Activated T-cell treated with anti-CD3 and anti-CD28 coated beads for 48 hours (primary cell): ENCODE data around the gene AUTS2.

Experiments
- DNase-seq: peaks from one replicate; pipeline ENCODE4 v3.0.0-alpha.2; 2020; ENCODE audit warnings: low read depth

AUTS2 gene

DNA sequence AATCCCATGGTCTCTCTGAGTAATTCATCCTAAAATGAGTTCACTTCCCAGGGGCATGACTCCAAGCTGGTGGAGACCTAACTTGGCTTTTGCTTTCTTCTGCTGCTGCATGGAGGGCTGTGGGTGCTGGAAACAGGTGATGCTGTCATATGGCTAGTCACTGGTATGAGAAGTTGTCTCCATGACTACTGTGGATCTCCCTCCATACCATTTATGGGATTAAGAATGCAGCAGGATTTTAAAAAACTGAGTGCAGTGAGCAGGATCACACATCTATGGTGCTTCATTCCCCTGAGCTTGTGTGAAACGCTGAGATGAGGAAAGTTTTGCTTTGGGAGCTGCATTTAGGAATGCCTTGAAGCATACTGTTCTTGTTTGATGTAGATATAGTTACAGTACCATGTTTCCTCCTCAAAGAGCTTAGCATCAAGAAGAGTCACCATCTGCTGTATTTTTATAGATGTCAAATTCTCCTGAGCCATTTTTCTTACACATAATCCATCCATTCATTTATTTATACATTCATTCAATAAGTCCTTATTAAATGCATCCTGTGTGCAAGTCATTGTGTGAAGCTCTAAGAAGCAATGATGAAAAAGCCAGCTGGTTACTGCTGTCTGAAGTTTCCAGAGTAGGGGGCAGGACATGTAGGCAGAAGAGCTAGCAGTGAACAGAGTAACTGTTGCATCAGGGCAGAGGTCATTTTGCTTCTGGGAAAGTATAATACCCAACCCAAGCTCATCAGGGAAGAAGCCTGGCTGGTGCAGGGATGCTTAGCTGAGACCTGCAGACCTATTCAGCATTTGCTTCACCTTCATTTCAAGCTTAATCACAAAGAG, 534.8 kb downstream of the AUTS2 start:
- DNase-seq, result no peak

DNA sequence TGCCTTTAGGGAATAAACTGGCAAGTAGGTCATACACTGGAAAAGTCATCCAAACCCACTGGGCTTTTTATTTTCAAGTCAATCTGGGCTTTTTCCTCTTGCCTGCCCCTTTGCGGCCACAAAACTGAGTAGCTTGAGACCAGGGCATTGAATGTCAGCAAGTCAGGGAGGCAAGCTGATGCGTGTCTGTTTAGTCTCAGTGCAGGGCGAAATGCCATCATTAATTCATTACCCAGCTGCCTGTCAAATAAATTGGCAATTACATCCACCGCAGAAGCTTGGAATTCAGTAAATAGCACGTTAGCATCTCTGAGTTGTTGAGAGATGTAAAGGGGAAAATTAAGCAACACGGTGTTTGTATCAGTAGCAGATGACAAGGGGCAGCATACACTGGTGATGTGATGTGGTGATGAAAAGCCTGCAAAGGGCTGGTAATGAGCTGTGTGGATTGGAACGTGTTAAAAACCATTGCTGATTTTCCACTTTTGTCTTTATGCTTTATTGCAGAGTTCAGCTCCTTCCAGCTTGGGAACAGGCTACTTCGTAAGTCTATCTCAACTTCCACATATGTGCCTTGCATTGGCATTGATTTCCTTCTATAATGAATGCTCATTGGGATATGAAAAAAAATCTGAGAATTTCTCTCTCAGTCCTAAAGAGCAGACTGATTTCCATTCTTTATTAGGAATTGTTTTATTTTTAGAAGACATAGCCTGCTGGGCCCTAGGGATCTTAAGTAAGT, 535.9 kb downstream of the AUTS2 start:
- no peak for DNase-seq

DNA sequence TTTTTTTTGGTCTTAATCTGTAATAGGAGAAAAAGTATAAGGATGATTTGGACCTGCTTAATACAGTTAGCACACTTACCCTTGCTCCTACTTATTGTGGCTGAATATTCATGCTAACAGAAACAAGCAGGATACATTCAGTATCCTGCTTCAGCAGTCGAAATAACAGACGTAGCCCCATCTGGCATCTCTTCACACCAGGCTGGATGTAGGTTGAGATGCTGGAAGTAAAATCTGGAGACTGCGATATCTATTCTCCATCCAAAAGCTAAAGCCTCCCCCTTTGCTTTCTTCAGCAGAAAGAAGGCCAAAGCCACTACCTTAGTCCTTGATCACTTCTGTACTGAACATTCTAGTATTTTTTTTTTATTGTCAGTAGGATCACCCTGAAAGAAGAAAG, 537.4 kb downstream of the AUTS2 start:
- DNase-seq, result no peak

DNA sequence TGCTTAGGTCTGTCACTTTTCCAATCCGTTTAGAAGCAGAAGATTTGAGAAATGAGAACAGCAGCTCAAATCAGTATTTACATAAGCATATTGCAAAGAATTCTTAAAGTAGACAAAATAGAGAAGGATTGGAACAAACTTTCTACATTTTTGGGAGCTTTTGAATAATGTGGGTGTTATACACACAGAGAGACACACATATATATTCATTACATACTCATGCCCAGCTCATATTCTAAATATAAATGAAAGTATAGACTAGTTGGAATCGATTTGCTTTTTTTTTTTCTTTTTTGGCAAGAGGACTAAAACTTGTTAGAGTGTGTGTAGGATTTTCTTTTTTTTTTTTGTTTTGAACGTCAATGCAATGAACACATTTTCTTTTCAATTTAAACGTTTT, 538.9 kb downstream of the AUTS2 start:
- DNase-seq, result no peak

DNA sequence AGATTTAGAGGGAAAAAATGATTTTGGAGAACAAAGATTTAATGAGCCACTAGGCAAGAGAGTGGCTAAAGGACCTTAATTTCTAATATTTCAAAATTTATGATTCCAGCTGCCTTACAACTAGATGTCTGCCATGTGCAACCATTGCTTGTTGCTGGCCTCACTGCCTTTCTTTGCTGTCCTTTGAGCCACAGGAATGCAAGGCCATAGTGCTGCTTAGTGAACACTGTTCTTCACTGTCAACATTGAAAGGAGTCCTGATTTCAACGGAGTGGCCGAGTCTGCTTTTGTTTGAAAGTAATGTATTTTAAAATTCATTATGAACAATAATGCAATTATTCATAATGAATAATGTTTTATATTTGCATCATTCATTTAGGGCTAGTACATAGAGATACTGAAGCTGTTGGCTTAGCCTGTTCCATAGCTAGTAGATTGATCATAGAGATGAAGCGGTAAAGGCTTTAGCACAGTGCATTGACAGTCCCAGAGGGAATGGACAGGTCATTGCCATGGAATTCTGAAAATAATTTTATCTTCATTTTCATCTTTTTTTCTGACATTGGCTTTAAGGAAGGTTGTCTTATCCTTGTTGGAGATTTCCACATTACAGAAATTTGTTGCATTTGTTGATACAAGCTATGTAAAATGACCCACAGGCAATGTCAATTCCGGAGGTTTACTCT, 544.1 kb downstream of the AUTS2 start:
- DNase-seq, result no peak

DNA sequence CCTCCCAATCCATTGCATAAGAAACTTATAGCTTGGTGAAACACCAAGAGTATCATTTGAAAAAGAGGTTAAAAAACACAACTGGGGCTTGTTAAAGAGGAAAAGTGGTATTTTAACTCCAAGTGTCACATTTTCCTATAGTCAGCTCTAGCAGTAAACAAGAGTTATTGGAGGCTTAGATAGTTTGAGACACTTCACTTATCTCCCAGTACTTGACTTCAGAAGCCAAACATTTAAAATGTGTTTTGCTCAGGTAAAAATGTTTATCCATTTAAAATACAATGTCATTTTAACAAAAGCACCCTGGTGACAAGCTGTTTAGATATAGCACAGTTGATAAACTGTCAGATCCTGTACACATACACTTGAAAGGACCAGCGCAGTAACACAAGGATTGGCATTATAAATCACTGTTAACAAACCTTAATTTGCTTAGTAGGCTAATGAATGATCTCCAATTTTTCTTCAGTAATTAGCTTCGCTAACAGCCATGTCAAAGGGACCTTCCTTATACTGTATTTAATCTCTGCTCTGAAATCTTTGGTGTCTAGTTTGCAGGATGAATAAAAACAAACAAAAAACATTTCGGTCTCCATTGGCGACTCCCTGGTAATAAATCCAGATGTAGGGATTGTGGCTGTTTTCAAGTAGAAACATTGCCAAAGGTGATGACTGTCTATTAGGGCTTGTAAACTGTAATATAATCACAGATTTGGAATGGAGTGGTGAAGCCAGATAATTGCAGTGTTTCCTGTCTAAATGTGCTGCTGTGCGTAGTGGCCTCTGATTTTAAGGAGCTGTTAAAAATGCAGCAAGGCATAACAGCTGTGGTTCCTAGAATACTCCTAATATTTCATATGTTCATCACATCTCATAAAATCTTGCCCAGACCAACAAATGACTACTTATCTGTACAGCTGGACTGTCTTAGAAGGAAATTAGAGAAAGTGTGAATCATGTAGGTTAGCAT, 545.1 kb downstream of the AUTS2 start:
- DNase-seq, result no peak

DNA sequence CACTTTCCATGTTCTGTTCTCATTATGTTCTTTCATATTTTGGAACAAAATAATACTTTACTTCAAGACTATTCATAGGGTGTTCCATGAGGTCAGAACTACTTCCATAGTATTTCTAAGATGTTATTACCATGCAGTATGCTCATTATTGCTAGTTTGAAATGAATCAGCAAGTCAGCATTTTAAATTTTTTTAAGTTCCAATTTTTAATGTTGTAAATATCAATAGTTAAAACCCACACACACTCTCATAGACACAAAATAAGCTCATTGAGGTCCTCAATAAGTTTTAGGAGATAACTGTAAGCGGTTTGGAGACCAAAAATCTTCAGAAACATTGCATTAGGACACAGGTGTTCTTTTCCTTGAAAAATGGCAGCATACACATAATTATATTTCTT, 550.7 kb downstream of the AUTS2 start:
- no peak for DNase-seq

DNA sequence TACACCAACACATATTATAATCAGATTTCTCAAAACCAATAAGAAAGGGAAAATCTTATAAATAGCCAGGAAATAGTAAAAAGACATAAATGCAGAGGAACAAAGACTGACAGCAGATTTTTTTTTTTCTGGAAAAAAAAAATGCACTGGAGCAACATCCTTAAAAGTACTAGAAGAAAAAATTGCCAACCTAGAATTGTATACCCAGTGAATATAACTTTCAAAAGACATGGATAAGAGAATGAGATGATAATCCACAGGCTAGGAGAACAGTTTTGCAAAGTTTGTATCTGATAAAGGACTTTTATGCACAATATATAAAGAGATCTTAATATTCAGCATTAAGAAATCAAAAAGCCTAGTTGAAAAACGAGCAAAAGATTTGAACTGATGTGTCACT, 554.0 kb downstream of the AUTS2 start:
- DNase-seq, result no peak

DNA sequence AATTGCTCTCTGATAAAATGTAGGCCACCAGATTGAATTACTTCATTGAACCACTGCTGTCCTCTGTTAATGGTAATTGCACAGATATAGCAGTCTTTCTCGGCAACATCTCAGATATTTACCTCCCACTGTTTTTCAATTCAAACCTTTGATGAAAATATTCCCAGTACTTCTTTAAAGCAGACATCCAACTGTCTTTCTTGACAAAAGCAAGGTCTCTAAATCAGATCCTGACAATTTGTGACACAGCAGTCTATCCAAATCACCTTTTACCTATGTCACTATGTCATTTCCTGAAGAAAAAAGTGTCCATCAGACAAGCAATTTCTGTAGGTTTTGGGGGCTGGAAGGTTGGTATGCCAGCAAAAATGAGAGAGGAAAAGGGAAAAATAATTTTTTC, 555.7 kb downstream of the AUTS2 start:
- no peak for DNase-seq

DNA sequence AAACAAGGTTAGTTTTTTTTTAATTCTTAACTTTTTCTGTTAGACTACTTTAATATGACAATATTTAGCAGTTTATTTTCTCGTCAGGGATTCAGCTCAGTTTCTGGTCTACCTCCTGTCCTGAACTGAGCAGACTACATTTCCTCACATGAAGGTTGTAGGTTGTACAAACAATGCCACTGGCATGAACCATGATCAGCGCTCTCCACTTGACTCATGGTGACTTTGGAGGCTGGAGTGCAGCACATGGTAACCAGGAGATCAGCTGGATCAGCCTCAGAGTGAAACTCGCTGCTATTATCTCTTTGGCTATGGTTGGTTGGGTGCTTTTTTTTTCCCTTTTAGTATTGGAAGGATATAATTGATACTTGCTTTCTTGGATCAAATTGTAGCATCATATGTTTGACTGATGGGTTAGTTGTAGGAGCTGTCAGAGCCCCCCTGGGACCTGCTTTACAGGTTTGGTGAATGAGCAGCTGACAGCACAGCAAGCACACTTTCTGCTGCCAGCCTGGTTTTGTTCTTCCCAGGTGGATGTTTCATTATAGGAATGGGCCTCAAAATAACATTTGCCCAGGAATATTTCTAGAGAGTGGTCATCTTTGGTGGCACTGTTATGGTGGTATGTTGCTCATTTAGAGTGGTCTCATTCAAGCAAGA, 556.4 kb downstream of the AUTS2 start:
- DNase-seq, result no peak

DNA sequence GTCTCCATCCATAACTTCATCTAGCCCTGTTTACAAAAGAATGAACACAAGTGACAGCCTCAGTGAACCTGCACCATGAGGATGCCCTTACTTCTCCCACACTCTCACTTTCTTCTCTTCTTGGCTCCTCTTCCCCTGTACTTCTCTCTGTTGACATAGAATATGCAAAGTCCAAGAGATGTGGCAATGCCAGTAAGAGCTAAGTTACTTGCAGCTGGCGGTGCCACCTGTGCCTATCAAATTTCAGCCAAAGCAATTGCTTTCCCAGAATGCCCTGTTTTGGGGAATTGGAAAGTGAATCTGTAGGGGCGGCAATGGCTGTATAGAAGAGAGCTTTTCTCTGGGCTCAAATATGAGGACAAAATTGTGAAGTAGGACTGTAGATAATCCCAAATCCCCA, 557.8 kb downstream of the AUTS2 start:
- DNase-seq, result no peak

DNA sequence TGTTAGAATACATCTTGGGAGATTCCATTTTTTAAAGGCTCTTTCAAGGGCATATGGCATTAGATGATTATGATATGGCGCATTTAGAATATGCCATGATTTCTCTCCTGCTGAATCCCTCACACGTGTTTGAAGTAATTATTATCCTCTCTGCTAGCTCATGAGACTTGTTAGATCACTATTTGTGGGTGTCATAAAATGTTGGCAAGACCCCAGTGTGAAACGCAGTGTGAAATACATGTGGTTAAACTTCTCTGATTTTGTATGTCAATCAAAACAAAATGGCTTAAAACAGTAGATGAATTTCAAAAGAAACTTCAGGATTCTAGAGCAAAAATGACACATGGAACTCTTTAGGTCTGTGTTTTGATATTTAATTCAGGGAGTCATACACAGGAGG, 560.8 kb downstream of the AUTS2 start:
- no peak for DNase-seq

DNA sequence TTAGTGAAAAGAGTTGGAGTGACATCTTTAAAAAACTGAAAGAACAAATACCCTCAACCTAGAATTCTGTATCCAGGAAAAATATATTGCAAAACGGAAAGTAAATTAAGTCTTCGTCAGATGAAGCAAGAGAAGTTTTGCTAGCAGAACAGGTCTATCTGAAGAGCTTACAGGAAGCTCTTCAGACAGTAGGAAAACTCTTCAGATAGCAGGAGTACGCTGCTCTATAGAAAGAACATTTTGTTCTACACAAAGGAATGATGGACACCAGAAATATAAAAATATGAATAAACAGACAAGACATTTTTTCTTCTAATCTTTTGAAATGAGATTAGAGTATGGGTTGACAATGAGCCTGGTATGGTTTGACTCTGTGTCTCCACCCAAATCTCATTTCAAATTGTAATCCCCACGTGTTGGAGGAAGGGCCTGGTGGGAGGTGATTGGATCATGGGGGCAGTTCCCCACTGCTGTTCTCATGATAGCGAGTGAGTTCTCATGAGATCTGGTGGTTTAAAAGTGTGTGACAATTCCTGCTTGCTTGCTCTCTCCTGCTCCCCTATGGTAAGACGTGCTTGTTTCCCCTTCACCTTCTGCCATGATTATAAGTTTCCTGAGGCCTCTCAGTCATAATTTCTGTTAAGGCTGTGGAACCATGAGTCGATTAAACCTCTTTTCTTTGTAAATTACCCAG, 567.3 kb downstream of the AUTS2 start:
- no peak for DNase-seq

DNA sequence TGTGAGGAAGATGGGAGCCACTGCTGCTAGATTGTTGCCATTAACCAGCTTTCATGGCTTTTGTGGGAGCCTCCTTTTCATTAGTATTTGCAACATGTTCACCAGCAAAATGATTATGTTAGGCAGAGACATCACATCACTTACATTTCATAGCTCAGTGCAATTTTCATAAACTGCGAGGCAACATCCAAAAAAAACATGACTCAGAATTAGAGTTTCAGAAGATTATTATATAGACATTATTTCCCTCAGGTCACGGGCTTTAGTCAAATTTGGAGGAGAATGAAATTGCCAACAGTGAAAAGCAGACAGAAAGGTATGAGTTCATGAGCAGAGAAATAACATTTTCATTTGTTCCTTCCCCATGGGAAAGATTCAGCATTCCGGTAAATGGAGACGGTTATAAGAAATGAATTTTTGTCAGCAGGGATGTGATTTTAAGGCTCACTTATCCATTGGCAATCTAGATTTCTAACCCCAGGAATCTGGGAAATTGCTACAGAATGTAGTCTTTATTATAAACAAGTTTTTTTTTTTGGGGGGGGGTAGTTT, 573.2 kb downstream of the AUTS2 start:
- DNase-seq, result no peak

DNA sequence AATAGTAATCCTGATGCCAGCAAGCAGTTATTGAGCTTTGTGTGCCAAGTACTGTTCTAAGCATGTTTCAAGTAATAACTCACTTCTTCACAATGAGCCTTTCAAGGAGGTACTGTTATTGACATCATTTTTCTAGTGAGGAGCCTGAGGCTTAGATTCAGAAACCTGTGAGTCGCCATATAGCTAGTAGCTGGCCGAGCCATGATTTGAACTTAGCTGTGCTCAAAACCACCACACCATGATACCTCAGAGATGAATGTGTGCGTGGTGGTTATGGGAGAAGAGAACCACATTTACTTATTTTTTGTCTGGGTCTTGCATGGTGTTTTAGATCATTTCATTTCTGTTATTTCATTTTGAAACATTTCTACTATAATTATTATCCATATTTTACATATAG, 578.9 kb downstream of the AUTS2 start:
- DNase-seq, result no peak

DNA sequence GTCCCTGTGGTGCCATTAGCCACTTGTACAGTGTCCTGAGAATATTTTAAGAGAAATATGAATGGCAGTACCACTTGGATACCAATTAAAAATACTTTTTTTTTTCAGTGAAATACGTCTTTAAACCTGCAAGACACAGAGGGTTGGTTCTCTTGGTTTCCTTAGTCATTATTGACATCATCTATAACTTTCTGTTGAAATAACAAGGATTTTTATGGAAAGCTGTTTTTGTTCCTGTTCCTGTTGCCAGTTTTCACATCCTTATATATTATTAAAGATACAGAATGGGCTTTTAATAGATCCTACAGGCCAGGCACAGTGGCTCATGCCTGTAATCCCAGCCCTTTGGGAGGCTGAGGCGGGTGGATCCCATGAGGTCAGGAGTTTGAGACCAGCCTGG, 579.9 kb downstream of the AUTS2 start:
- DNase-seq, result no peak

DNA sequence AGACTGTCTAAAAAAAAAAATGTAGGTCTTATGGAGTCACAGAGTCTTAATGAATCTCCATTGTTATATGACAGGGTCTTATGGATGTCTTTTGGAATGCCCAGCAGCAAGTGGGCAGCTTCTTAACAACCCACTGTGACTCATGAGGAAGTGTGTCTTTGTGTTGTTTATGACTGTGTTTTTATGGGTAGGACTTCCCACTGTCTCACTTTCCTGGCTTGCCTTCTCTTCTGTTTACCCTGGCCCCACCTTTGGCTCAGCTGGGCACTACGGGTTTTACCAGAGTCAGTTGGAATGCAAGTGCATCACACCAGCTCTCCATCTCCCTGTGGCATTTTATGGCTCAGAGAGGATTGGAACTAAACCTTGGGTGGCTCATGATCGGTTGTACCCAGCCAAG, 580.5 kb downstream of the AUTS2 start:
- DNase-seq, result no peak

DNA sequence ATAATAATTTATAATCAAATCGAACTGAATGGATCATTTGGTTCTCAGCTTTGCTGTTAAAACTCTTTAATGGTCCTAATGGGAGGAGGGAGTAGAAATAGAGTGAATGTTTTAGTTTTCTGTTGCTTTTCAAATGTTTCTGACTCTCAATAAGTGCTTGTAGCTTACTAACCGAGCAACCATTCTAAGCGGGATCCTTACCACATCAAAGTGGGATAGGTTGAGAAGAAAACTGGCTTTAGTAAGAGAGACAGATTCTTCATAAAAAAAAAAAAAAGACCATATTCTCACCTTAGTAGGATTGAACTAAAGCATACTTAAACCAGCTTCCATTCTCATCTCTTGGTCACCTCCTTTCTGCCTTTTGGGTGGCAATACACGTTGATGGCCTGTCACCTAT, 584.2 kb downstream of the AUTS2 start:
- DNase-seq, result no peak

DNA sequence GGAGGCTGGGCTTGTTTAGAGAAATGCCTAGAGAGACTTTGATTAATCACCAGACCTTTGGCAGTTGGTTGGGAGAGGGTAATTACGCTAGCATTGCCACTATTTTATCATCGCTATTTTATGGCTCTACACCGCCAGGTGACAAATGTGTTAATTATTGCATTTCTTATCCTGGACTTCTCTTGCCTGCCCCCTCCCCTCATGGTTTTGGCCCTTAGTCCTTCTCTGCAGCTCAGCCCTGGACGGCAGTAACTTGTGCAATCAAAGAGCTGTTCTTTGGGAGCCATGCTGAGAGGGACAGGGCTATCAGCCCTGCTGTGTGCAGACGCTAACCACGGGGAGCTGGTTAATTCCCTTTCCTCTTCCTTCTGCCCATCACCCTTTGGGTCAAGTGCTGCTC, 585.0 kb downstream of the AUTS2 start:
- DNase-seq, result no peak

DNA sequence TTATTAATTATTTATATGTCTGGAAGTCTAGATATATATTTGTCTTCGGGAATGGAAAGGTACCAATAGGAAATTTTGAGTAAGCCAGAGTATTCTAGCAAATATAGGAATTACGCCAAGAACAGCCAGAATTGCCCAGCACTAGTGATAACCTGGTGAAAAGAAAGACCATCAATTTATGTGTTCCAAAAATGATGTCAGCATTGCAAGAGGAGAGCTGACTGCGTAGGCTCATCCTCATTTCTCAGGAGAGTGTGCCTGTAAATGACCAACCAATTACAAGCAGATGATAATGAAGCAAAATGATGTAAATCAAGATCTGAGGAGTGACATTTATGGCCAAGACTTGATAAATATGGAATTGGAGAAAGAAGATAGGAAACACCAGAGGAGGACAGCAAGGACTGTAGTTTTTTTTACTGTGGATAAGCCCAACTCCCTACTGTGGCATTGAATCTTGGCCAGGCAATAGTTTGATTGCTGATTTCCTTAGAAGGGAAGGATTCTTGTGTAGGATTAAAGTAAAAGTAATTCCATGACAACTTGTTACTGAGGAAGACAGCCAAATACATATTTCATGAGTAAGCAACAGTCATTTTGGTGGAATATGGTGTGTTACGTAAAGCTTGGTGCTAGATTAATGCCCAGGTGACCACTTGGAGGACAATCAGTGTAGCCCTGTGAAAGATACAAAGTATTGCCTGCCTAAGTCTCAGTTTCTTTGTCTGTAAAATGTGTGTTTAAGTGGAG, 590.8 kb downstream of the AUTS2 start:
- DNase-seq, result no peak
